Measurements from ENCODE around the gene FBLN1.
"Not testable (repeated sequence)": the region's sequence is repeated elsewhere in the genome, so short reads cannot be mapped to it uniquely, and the experiment has no call there.

Gene FBLN1

DNA sequence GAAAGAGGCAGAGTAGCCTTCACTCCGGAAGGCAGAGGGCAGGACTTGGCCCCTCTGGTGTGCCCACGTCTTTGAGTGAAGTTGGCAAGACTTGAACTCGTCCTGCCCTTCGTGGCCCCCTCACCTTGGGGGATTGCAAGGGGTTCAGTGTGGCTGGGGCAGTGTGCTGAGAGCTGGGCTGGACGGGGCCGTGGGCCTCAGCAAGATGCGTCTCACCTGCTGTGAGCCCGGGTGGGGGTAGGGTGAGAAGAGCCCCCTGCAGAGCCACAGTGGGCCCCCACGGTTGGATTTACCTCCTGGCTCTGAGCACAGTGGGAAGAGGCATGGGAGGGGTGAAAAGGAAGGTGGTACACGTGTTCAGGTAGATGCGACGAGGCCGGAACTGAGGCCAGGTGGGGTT, 87.6 kb downstream of the FBLN1 start:
- Histone ChIP-seq H4K20me1 (ENCODE audit: low read depth, low read length) (no peaks in the 10 kb centered on the region), H3F3A (ENCODE audit: insufficient read depth) (no peaks in the 10 kb centered on the region), H3K4me2 (ENCODE audit: low read depth, low read length, poor library complexity, severe bottlenecking) (no peak overlapping the region), H3K9me2 (replicated peaks; ENCODE audit: insufficient read depth, low read length) (no peaks in the 10 kb centered on the region), H3K9ac (ENCODE audit: low read length) (no peak overlapping the region), H3K36me3 (ENCODE audit: low read length) (no peaks in the 10 kb centered on the region), H3K27me3 (ENCODE audit: low read length) (no peaks in the 10 kb centered on the region), H3K79me2 (ENCODE audit: insufficient read depth, low read length) (no peaks in the 10 kb centered on the region), H3K4me3 (ENCODE audit: insufficient read depth, low read length, poor library complexity, severe bottlenecking) (no peak overlapping the region), H3K27ac (ENCODE audit: low read depth, low read length) (no peak overlapping the region), H2AFZ (ENCODE audit: low read depth, low read length, severe bottlenecking) (no peak overlapping the region), H3K9me3 (ENCODE audit: insufficient read depth, low read length) (no peaks in the 10 kb centered on the region)
- TF ChIP-seq EZH2phosphoT487 (conservative IDR thresholded peaks at IDR 0.05; ENCODE audit: low read length) = no peak
- TF ChIP-seq, protein P1, sequence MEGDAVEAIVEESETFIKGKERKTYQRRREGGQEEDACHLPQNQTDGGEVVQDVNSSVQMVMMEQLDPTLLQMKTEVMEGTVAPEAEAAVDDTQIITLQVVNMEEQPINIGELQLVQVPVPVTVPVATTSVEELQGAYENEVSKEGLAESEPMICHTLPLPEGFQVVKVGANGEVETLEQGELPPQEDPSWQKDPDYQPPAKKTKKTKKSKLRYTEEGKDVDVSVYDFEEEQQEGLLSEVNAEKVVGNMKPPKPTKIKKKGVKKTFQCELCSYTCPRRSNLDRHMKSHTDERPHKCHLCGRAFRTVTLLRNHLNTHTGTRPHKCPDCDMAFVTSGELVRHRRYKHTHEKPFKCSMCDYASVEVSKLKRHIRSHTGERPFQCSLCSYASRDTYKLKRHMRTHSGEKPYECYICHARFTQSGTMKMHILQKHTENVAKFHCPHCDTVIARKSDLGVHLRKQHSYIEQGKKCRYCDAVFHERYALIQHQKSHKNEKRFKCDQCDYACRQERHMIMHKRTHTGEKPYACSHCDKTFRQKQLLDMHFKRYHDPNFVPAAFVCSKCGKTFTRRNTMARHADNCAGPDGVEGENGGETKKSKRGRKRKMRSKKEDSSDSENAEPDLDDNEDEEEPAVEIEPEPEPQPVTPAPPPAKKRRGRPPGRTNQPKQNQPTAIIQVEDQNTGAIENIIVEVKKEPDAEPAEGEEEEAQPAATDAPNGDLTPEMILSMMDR (IDR thresholded peaks at IDR 0.05; ENCODE audit: insufficient read depth, low read length, poor library complexity, severe bottlenecking) = no peak

DNA sequence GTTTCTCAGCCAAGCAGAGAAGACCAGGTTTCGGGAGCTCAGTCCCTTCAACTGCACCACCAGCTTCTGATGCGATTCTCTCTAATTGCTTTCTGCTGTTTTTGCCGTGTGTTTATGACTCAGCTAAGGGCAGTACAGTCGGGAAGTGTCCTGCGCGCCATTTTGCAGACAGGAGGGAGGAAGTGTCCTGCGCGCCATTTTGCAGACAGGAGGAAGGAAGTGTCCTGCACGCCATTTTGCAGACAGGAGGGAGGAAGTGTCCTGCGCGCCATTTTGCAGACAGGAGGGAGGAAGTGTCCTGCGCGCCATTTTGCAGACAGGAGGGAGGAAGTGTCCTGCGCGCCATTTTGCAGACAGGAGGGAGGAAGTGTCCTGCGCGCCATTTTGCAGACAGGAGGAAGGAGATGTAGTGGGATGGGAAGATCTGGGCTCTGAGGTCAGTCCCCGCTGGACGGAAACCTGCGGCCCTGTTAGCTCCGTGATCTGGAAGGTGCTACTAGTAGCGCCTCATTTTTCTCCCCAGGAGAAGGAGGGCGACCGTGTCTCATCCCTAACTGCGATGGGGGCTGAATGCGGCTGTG, 89.0 kb downstream of the FBLN1 start:
- H3K9ac ChIP-seq (ENCODE audit: low read length); H4K20me1 ChIP-seq (ENCODE audit: low read depth, low read length); H3K79me2 ChIP-seq (ENCODE audit: insufficient read depth, low read length); H3F3A ChIP-seq (ENCODE audit: insufficient read depth); H3K27me3 ChIP-seq (ENCODE audit: low read length); H3K9me2 ChIP-seq (replicated peaks; ENCODE audit: insufficient read depth, low read length); H3K27ac ChIP-seq (ENCODE audit: low read depth, low read length); H3K4me2 ChIP-seq (ENCODE audit: low read depth, low read length, poor library complexity, severe bottlenecking); H2AFZ ChIP-seq (ENCODE audit: low read depth, low read length, severe bottlenecking); H3K9me3 ChIP-seq (ENCODE audit: insufficient read depth, low read length); H3K36me3 ChIP-seq (ENCODE audit: low read length); H3K4me3 ChIP-seq (ENCODE audit: insufficient read depth, low read length, poor library complexity, severe bottlenecking): not testable (repeated sequence)

- Histone ChIP-seq H3K27me3 (ENCODE audit: low read length) (no peaks in the 10 kb centered on the region), H3K9ac (ENCODE audit: low read length) (no peak overlapping the region), H3K4me2 (ENCODE audit: low read depth, low read length, poor library complexity, severe bottlenecking) (no peak overlapping the region), H4K20me1 (ENCODE audit: low read depth, low read length) (no peaks in the 10 kb centered on the region), H2AFZ (ENCODE audit: low read depth, low read length, severe bottlenecking) (no peak overlapping the region), H3K36me3 (ENCODE audit: low read length) (no peaks in the 10 kb centered on the region), H3K9me2 (replicated peaks; ENCODE audit: insufficient read depth, low read length) (no peaks in the 10 kb centered on the region), H3K9me3 (ENCODE audit: insufficient read depth, low read length) (no peaks in the 10 kb centered on the region), H3F3A (ENCODE audit: insufficient read depth) (no peaks in the 10 kb centered on the region), H3K4me3 (ENCODE audit: insufficient read depth, low read length, poor library complexity, severe bottlenecking) (no peak overlapping the region), H3K27ac (ENCODE audit: low read depth, low read length) (no peak overlapping the region), H3K79me2 (ENCODE audit: insufficient read depth, low read length) (no peaks in the 10 kb centered on the region)
- TF ChIP-seq, protein P1 (IDR thresholded peaks at IDR 0.05; ENCODE audit: insufficient read depth, low read length, poor library complexity, severe bottlenecking) = no peak
- no peak for TF ChIP-seq EZH2phosphoT487 (conservative IDR thresholded peaks at IDR 0.05; ENCODE audit: low read length)
Observed at GRCh38 chr22:45594123-45594941, 91.6 kb downstream of the FBLN1 start.
